ENCODE measurements around the gene ZBTB34.

The ZBTB34 gene

GRCh38 chr9:126885131-126885641 is 24.7 kb downstream of the ZBTB34 start:
- peak overlapping the region; percentile 77 for H3K27ac ChIP-seq
- H3K36me3 ChIP-seq = peaks cover 45% of the 10 kb centered on the region
- no peaks in the 10 kb centered on the region for H3K9me3 ChIP-seq
- TF ChIP-seq, protein P1, sequence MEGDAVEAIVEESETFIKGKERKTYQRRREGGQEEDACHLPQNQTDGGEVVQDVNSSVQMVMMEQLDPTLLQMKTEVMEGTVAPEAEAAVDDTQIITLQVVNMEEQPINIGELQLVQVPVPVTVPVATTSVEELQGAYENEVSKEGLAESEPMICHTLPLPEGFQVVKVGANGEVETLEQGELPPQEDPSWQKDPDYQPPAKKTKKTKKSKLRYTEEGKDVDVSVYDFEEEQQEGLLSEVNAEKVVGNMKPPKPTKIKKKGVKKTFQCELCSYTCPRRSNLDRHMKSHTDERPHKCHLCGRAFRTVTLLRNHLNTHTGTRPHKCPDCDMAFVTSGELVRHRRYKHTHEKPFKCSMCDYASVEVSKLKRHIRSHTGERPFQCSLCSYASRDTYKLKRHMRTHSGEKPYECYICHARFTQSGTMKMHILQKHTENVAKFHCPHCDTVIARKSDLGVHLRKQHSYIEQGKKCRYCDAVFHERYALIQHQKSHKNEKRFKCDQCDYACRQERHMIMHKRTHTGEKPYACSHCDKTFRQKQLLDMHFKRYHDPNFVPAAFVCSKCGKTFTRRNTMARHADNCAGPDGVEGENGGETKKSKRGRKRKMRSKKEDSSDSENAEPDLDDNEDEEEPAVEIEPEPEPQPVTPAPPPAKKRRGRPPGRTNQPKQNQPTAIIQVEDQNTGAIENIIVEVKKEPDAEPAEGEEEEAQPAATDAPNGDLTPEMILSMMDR (IDR thresholded peaks at IDR 0.05) = no peak
- H3K27me3 ChIP-seq = no peaks in the 10 kb centered on the region
- H3K4me1 ChIP-seq (ENCODE audit: control insufficient read depth in 1 of 2, insufficient read depth in 1 of 2, low read depth in 1 of 2, low read length in 1 of 2) = peaks cover 49 to 52% of the 10 kb centered on the region in 2 experiments
- H3K4me3 ChIP-seq (ENCODE audit: low read depth in 1 of 2, low read length in 1 of 2) = peak overlapping the region; percentile 5 to 24

DNA sequence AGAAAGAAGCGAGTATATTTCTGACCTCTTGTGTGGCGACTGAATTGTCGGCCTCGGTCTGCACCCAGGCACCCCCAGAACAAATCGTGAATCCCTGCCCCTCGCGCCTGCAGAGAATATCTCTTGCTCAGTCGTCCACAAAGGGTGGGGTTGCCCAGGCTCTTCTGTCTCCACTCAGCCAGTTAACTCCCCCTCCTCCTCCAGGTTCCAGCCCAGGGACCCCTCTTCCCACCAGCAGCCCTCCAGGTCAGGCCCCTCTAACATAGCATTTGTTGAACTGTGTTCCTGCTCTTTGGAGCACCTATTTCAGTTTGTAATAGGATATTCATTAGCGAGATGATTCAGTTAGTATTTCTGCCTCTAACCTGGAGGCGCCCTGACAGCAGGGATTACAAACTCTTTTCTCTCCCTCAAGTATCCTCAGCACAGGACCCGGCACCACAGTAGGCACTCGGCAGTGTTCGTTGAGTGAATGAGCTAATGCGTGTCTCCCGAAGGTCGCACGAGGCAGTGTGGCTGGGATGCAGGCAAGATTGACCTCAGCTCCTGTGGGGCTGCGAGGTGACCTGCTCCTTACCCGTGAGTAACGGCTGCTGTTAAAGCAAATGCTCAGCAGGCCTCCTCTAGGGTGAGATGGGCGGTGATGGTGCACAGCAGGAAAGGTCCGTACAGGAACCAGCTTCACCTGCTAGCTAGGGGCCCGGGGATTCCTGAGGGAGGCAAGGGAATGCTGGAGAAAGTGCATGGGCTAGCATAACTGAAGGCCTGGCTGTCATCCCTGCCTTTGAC is 25.8 kb downstream of the ZBTB34 start:
- TF ChIP-seq, protein P1 (IDR thresholded peaks at IDR 0.05) = no peak

GRCh38 chr9:126886897-126887296 is 26.5 kb downstream of the ZBTB34 start:
- peaks cover 27% of the 10 kb centered on the region for H3K36me3 ChIP-seq
- H3K4me1 ChIP-seq (ENCODE audit: control insufficient read depth in 1 of 2, insufficient read depth in 1 of 2, low read depth in 1 of 2, low read length in 1 of 2) = peaks cover 57 to 59% of the 10 kb centered on the region in 2 experiments
- H3K9me3 ChIP-seq = no peaks in the 10 kb centered on the region
- H3K27me3 ChIP-seq = no peaks in the 10 kb centered on the region
- no peak overlapping the region for H3K4me3 ChIP-seq (ENCODE audit: low read depth in 1 of 2, low read length in 1 of 2)
- H3K27ac ChIP-seq = peak overlapping the region; percentile 77
- TF ChIP-seq, protein P1 (IDR thresholded peaks at IDR 0.05) = no peak

More for the DNA sequence above, 25.8 kb downstream of the ZBTB34 start:
- Histone ChIP-seq H3K27me3 (no peaks in the 10 kb centered on the region), H3K4me3 (ENCODE audit: low read depth in 1 of 2, low read length in 1 of 2) (peak overlapping the region; percentile 5 to 13), H3K4me1 (ENCODE audit: control insufficient read depth in 1 of 2, insufficient read depth in 1 of 2, low read depth in 1 of 2, low read length in 1 of 2) (peaks cover 57 to 59% of the 10 kb centered on the region in 2 experiments), H3K9me3 (no peaks in the 10 kb centered on the region), H3K36me3 (peaks cover 34% of the 10 kb centered on the region), H3K27ac (peak overlapping the region; percentile 77)

GRCh38 chr9:126891676-126892075 is 31.2 kb downstream of the ZBTB34 start:
- Histone ChIP-seq H3K4me1 (ENCODE audit: control insufficient read depth in 1 of 2, insufficient read depth in 1 of 2, low read depth in 1 of 2, low read length in 1 of 2) (peaks cover 34% of the 10 kb centered on the region in 2 experiments), H3K9me3 (no peaks in the 10 kb centered on the region), H3K4me3 (ENCODE audit: low read depth in 1 of 2, low read length in 1 of 2) (no peak overlapping the region), H3K27ac (no peak overlapping the region), H3K27me3 (no peaks in the 10 kb centered on the region), H3K36me3 (no peaks in the 10 kb centered on the region)
- TF ChIP-seq, protein P1 (IDR thresholded peaks at IDR 0.05) = no peak

- H3K4me3 ChIP-seq (ENCODE audit: low read depth in 1 of 2, low read length in 1 of 2) = no peak overlapping the region
- TF ChIP-seq, protein P1 (IDR thresholded peaks at IDR 0.05) = no peak
These were observed 32.6 kb downstream of the ZBTB34 start for GRCh38 chr9:126893079-126893478.

More at GRCh38 chr9:126893079-126893478, 32.6 kb downstream of the ZBTB34 start:
- no peaks in the 10 kb centered on the region for H3K36me3 ChIP-seq
- H3K4me1 ChIP-seq (ENCODE audit: control insufficient read depth in 1 of 2, insufficient read depth in 1 of 2, low read depth in 1 of 2, low read length in 1 of 2) = peaks cover 26 to 29% of the 10 kb centered on the region in 2 experiments
- H3K27ac ChIP-seq = no peak overlapping the region
- no peaks in the 10 kb centered on the region for H3K9me3 ChIP-seq
- H3K27me3 ChIP-seq = no peaks in the 10 kb centered on the region

All from neutrophil (primary cell).